GM19193 (cell line): Measurements from ENCODE around the gene NADK.

Experiments used
- POLR2A ChIP-seq: IDR thresholded peaks from 4 replicates; pipeline ENCODE4 v1.6.1; 2011; ENCODE audit not compliant: insufficient read depth, insufficient read length; ENCODE audit errors: extremely low read depth

NADK gene

GRCh38 chr1:1760345-1760650, 18.0 kb downstream of the NADK start:
- TF ChIP-seq POLR2A: no peak

- no peak for TF ChIP-seq POLR2A
Observed at GRCh38 chr1:1759456-1760344, 18.6 kb downstream of the NADK start.

DNA sequence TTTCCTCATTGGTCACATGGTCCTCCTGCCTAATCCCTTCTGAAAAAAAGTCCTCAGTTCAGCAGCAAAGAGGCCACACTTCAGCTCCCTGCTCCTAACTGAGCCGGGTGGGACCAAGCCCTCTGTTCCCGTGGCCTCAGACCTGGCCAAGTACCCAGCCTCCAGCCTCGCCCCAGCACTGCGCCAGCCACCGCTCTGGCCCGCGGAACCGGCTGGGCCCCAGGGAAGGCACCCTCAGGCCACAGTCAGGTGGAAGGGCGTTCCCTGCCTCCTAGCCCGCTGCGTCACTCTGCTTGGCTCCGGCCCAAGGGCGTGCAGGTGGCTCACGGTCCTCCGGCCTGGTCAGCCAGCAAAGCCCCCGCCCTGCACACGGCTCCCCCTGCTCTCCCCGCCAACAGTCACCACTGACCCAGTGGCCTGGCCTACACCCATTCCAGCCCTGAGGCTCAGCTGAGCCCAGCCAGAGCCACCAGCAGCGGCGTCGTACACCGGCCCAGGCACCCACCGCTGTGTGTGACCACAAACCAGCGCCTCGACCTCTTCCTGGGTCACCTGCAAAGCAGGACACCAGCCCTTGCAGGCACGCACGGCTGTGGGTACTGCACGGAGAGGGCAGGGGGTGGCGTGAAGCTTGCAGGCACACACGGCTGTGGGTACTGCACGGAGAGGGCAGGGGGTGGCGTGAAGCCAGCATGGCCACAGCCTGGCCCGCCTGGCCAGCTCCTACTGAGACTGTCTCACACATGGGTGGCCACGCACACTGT, 19.4 kb downstream of the NADK start:
- TF ChIP-seq POLR2A: no peak

GRCh38 chr1:1758059-1758621, 20.1 kb downstream of the NADK start:
- TF ChIP-seq POLR2A: no peak

DNA sequence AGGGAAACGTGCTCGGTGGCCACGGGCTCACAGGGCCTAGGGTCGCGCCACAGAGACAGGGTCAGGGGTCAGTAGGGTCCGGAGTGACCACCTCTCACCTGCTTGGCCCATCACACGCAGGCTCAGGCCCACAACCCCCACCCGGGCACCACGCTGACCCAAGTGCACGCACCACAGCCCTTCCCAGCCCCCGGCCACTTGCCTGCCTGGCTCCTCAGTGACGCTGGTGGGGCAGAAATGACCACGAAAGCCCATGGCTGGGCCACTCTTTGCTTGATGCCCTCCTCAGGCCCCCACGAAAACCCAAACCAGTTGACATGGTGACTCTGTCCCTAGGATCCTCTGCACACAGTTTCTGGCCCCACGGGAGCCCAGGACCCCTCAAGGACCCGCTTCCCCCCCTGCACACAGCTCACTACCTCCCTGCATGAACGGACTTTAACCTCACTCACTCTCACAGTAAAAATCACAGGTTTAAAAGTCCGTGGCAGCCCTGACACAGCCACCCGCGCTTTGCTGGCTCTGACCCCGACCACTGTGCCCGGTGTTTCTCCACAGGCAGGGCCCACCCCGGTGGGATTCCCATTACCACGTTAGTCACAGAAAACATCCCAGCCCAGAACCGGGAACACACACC, 20.7 kb downstream of the NADK start:
- no peak for TF ChIP-seq POLR2A

DNA sequence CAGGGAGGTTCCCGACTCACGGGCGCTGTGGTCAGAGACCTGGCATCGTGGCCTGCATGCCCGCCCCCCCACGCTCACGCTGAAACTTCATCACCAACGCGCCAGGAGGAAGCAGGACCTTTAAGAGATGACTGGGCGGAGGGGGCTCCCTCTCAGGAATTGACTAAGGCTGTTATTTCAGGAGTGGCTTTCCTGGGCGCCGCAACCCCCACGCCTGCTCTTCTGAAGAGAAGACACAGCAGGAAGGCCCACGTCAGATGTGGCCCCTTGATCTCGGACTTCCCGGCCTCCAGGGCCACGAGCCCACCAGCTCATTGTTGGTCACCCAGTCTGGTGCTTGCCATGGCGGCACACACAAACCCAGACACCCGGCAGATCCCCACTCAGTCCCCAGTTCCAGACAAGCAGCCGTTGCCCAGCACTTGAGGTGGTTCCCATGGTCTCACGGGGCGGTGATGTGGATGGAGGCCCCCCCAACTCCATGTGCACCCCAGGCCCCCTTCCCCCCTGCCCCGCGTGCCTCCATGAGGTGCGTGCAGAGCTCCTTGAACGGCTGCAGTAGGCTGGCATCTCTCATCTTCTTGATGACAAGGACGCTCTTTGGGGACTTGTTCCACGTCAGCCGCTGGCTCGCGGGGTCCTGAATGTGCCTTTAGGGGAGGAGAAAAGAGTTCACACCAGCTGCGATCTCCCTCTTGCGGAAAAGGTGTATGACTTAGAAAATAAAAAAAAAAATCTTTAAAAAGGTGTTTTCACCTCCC, 21.4 kb downstream of the NADK start:
- no peak for TF ChIP-seq POLR2A

- no peak for TF ChIP-seq POLR2A
Observed at GRCh38 chr1:1755852-1756251, 22.4 kb downstream of the NADK start.

DNA sequence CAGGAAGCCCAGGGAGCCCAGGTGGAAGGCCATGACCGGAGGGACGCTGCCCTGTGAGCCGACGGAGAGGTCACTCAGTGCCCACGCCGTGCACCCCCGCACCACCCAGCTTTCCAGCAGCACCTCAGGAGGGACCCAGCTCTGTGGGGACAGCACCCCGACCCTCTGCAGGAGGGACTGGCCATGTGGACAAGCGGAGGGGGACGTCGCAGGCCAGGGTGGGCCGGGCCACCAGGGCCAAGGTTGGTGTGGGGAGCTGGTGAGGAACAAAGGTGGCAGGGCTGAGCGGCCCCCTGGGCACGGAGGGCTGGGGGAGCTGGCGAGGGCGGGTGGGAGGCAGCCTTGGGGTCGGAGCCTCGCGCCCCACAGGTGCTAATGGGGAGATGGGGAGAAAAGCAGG, 22.8 kb downstream of the NADK start:
- no peak for TF ChIP-seq POLR2A

- no peak for TF ChIP-seq POLR2A
Observed at GRCh38 chr1:1754051-1754815, 24.0 kb downstream of the NADK start.

DNA sequence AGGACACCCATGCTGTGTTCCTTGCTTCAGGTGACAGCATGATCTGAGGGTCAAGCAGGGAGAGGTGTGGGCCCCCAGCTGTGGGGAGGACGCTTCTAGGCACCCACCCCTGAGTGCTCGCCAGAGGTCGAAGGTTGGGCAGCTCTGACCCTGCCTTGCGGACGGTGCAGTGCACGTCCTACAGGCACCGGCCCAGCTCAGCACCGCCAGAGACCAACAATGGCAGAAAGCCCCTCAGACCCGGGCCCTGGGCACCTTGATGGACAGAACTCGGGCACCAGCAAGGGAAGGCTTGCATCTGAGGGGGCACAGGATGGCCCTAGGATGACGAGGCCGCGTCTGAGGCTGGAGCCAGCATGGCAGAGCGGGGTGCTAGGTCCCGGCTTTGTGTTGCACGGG, 24.7 kb downstream of the NADK start:
- no peak for TF ChIP-seq POLR2A

GRCh38 chr1:1752636-1753606, 25.3 kb downstream of the NADK start:
- TF ChIP-seq POLR2A: no peak

- TF ChIP-seq POLR2A: no peak
Observed at GRCh38 chr1:1752190-1752589, 26.1 kb downstream of the NADK start.
